H1 (cell line): ENCODE results near the gene STARD13. TPM values are rescaled to one million over a fixed set of nuclear protein-coding genes. Genes with fewer than 3 reads are reported as not detected.
A peak's percentile ranks its signal among the peaks of the same experiment; 100 is the strongest.

Experiments used
- CTCF ChIA-PET: fragments of 300-600 bp; sonication (Branson Sonifier 250); formaldehyde crosslinking; loops from one replicate; lab custom pipeline; 2021; ENCODE audit not compliant: partially characterized antibody; lab: Charles Lee
- POLR2A ChIA-PET: fragments of 300-600 bp; sonication (Branson Sonifier 250); formaldehyde crosslinking; loops from one replicate; lab custom pipeline; 2021; ENCODE audit warnings: inconsistent platforms; ENCODE audit not compliant: partially characterized antibody; lab: Charles Lee
- DNase-seq, 2 experiments: peaks; one replicate each; pipeline versions ENCODE4 v3.0.0 to v3.0.0-alpha.2; 2010 to 2022; ENCODE audit warnings: low spot score in 2 of 2, low read depth in 1 of 2, mixed read lengths in 1 of 2
- FAIRE-seq: peaks from 2 replicates; lab custom pipeline; 2011; peaks lifted over from hg19 to GRCh38; lab: Jason Lieb, UNC
- H2AFZ ChIP-seq: 2 replicates; pipeline ENCODE4 v1.8.1; 2012; ENCODE audit warnings: low read length, inconsistent platforms
- H2AK5ac ChIP-seq: 2 replicates; pipeline ENCODE4 v1.6.1; 2013; ENCODE audit warnings: low read depth, low read length
- H2BK120ac ChIP-seq: replicated peaks from 2 replicates; pipeline ENCODE3; 2013; ENCODE audit warnings: low read depth, low read length, inconsistent platforms
- H2BK12ac ChIP-seq: 2 replicates; pipeline ENCODE4 v1.6.1; 2013; ENCODE audit warnings: low read depth, low read length
- H2BK15ac ChIP-seq: 2 replicates; pipeline ENCODE4 v1.6.1; 2013; ENCODE audit warnings: low read length
- H2BK20ac ChIP-seq: 2 replicates; pipeline ENCODE4 v1.6.1; 2013; ENCODE audit warnings: low read length
- H2BK5ac ChIP-seq: 2 replicates; pipeline ENCODE4 v1.6.1; 2013; ENCODE audit warnings: low read depth, low read length
- H3K14ac ChIP-seq: 2 replicates; pipeline ENCODE4 v1.6.1; 2013; ENCODE audit warnings: inconsistent platforms; ENCODE audit not compliant: insufficient read length
- H3K18ac ChIP-seq: 2 replicates; pipeline ENCODE4 v1.6.1; 2013; ENCODE audit warnings: low read length; ENCODE audit errors: extremely low read depth
- H3K23ac ChIP-seq: 2 replicates; pipeline ENCODE4 v1.6.1; 2013; ENCODE audit warnings: inconsistent platforms; ENCODE audit not compliant: insufficient read length
- H3K23me2 ChIP-seq: 2 replicates; pipeline ENCODE4 v1.6.1; 2013; ENCODE audit warnings: low read depth, low read length
- H3K27ac ChIP-seq: 2 replicates; pipeline ENCODE4 v1.6.1; 2011; ENCODE audit warnings: low read depth, low read length, inconsistent platforms
- H3K27me3 ChIP-seq, 4 experiments: replicated peaks in 1 of 4; 1 replicate in 1 of 4; 2 replicates in 3 of 4; pipeline versions ENCODE4 v1.6.1 to v1.8.1; 2011 to 2013; ENCODE audit warnings: low read length in 3 of 4, mild to moderate bottlenecking in 3 of 4, inconsistent platforms in 2 of 4, mixed read lengths in 2 of 4, moderate library complexity in 1 of 4; ENCODE audit not compliant: control insufficient read depth in 3 of 4, insufficient read depth in 3 of 4; ENCODE audit errors: extremely low read depth in 1 of 4
- H3K36me3 ChIP-seq, 4 experiments: 2 replicates each; pipeline versions ENCODE4 v1.6.1 to v1.8.1; 2011 to 2013; ENCODE audit warnings: mild to moderate bottlenecking in 4 of 4, low read length in 3 of 4, moderate library complexity in 2 of 4, control low read depth in 1 of 4, inconsistent platforms in 1 of 4; ENCODE audit not compliant: insufficient read depth in 4 of 4, control insufficient read depth in 2 of 4
- H3K4ac ChIP-seq: replicated peaks from 2 replicates; pipeline ENCODE3; 2013; ENCODE audit warnings: low read length, low read depth, mixed read lengths, inconsistent platforms; ENCODE audit not compliant: insufficient read length
- H3K4me1 ChIP-seq, 4 experiments: replicated peaks in 1 of 4; 1 replicate in 1 of 4; 2 replicates in 3 of 4; pipeline versions ENCODE4 v1.6.1 to v1.8.1; 2011 to 2013; ENCODE audit warnings: low read length in 3 of 4, inconsistent platforms in 2 of 4, mixed read lengths in 1 of 4; ENCODE audit not compliant: insufficient read depth in 4 of 4, control insufficient read depth in 3 of 4
- H3K4me2 ChIP-seq, 2 experiments: 2 replicates each; pipeline versions ENCODE4 v1.6.1 to v1.8.1; 2011 to 2013; ENCODE audit warnings: low read depth in 2 of 2, low read length in 2 of 2, control low read depth in 1 of 2, inconsistent platforms in 1 of 2, mild to moderate bottlenecking in 1 of 2; ENCODE audit not compliant: insufficient read depth in 1 of 2
- H3K4me3 ChIP-seq, 4 experiments: fragments of 200-600, 300-600 bp in 1 of 4; sonication (generic), shearing (Covaris generic), sonication (Bioruptor Twin) in 1 of 4; 2 replicates each; pipeline versions ENCODE4 v1.5.1 to v1.8.1; 2011 to 2016; ENCODE audit warnings: low read length in 4 of 4, low read depth in 3 of 4, control low read depth in 2 of 4, inconsistent platforms in 2 of 4, mild to moderate bottlenecking in 2 of 4, mixed read lengths in 1 of 4, moderate library complexity in 1 of 4; ENCODE audit not compliant: insufficient read depth in 2 of 4; ENCODE audit errors: extremely low read depth in 1 of 4
- H3K56ac ChIP-seq: replicated peaks from 2 replicates; pipeline ENCODE3; 2013; ENCODE audit warnings: low read depth, mild to moderate bottlenecking, mixed read lengths, low read length, inconsistent platforms; ENCODE audit not compliant: insufficient read length
- H3K79me1 ChIP-seq: 2 replicates; pipeline ENCODE4 v1.6.1; 2013; ENCODE audit warnings: low read depth, low read length, control low read depth
- H3K79me2 ChIP-seq, 2 experiments: 2 replicates each; pipeline versions ENCODE4 v1.6.1 to v1.8.1; 2012 to 2013; ENCODE audit warnings: low read length in 2 of 2, mild to moderate bottlenecking in 2 of 2, inconsistent platforms in 1 of 2; ENCODE audit not compliant: insufficient read depth in 2 of 2, control insufficient read depth in 1 of 2
- H3K9ac ChIP-seq, 4 experiments: replicated peaks in 1 of 4; 1 replicate in 1 of 4; 2 replicates in 3 of 4; pipeline versions ENCODE4 v1.6.1 to v1.8.1; 2011 to 2013; ENCODE audit warnings: low read depth in 3 of 4, low read length in 3 of 4, control low read depth in 2 of 4, mild to moderate bottlenecking in 2 of 4, moderate library complexity in 2 of 4, inconsistent platforms in 1 of 4; ENCODE audit errors: extremely low read depth in 1 of 4
- H3K9me3 ChIP-seq, 2 experiments: 2 replicates each; pipeline versions ENCODE4 v1.6.1 to v1.8.1; 2012 to 2013; ENCODE audit warnings: mild to moderate bottlenecking in 2 of 2, moderate library complexity in 2 of 2, control low read depth in 1 of 2, inconsistent platforms in 1 of 2, low read depth in 1 of 2, low read length in 1 of 2, mixed read lengths in 1 of 2; ENCODE audit not compliant: insufficient read depth in 2 of 2
- H4K20me1 ChIP-seq, 2 experiments: replicated peaks in 1 of 2; 2 replicates each; pipeline versions ENCODE3 to v1.8.1; 2011 to 2013; ENCODE audit warnings: inconsistent platforms in 2 of 2, low read length in 2 of 2, mild to moderate bottlenecking in 1 of 2; ENCODE audit not compliant: insufficient read depth in 2 of 2, control insufficient read depth in 1 of 2
- H4K5ac ChIP-seq: 2 replicates; pipeline ENCODE4 v1.6.1; 2013; ENCODE audit warnings: low read length, low read depth, mixed read lengths, inconsistent platforms; ENCODE audit not compliant: insufficient read length
- H4K8ac ChIP-seq: 2 replicates; pipeline ENCODE4 v1.8.0; 2013; ENCODE audit warnings: mild to moderate bottlenecking, moderate library complexity, low read length, inconsistent platforms; ENCODE audit not compliant: insufficient read depth; ENCODE audit errors: extremely low read depth
- H4K91ac ChIP-seq: replicated peaks from 2 replicates; pipeline ENCODE3; 2013; ENCODE audit warnings: low read length, mixed read lengths, inconsistent platforms; ENCODE audit not compliant: insufficient read length
- EGR1 ChIP-seq: IDR thresholded peaks from 2 replicates; pipeline ENCODE4 v1.6.1; 2011; ENCODE audit warnings: low read depth, low read length, borderline replicate concordance
- HDAC2 ChIP-seq, 2 experiments: fragments of 300-600 bp in 1 of 2; sonication (generic) in 1 of 2; IDR thresholded peaks; 2 replicates each; pipeline ENCODE4 v1.6.1; 2011 to 2012; ENCODE audit warnings: low read depth in 2 of 2, low read length in 2 of 2, mild to moderate bottlenecking in 2 of 2, moderate library complexity in 2 of 2, borderline replicate concordance in 1 of 2, inconsistent platforms in 1 of 2
- MAFK ChIP-seq: IDR thresholded peaks from 2 replicates; pipeline ENCODE4 v1.6.1; 2012; ENCODE audit warnings: low read depth, mild to moderate bottlenecking, improper control_type of control experiment, low read length
- SIX5 ChIP-seq: IDR thresholded peaks from 2 replicates; pipeline ENCODE4 v1.6.1; 2011; ENCODE audit warnings: mild to moderate bottlenecking, low read depth, low read length
- WGBS, 2 experiments: shearing (Covaris generic) in 1 of 2; methylation state at CpG; one replicate each; pipeline versions ENCODE4 v1.1.6 to v1.1.7; 2013 to 2015; ENCODE audit warnings: low lambda C conversion rate in 2 of 2, mixed read lengths in 2 of 2, inconsistent platforms in 1 of 2, low coverage in 1 of 2, missing lambda C conversion rate in 1 of 2; ENCODE audit not compliant: insufficient replicate concordance in 2 of 2, insufficient coverage in 1 of 2, insufficient read length in 1 of 2; ENCODE audit errors: extremely low coverage in 1 of 2, missing lambda C conversion rate in 1 of 2; 5-methylcytosine and 5-hydroxymethylcytosine counted together
- polyA plus RNA-seq, 7 experiments: library from polyadenylated mRNA; depleted of rRNA in 3 of 7; stranded (reverse) in 5 of 7; unstranded in 2 of 7; fragments of >200 nt in 5 of 7; fragments of 200-250 nt in 2 of 7; gene quantifications; 1 replicate in 5 of 7; 2 replicates in 1 of 7; 4 replicates in 1 of 7; pipeline versions ENCODE4 v1.2.1 to v1.2.3, GENCODE V29; 2011 to 2013; ENCODE audit warnings: missing spikeins in 2 of 7, mixed read lengths in 2 of 7
- total RNA-seq: library from RNA; stranded (reverse); fragmentation: NEBNext Ultra II Directional; extraction: Animal tissue kit (Norgen Biotek cat#: 25700); gene quantifications from 2 replicates; pipeline ENCODE4 v1.2.1, GENCODE V29; 2021

The STARD13 gene
- total and polyA plus RNA-seq, 2 of the 8 experiments (the other 6 are each of a cell fraction or from before 2014, with no cell fraction given): 0.82 to 2.9 TPM

DNA sequence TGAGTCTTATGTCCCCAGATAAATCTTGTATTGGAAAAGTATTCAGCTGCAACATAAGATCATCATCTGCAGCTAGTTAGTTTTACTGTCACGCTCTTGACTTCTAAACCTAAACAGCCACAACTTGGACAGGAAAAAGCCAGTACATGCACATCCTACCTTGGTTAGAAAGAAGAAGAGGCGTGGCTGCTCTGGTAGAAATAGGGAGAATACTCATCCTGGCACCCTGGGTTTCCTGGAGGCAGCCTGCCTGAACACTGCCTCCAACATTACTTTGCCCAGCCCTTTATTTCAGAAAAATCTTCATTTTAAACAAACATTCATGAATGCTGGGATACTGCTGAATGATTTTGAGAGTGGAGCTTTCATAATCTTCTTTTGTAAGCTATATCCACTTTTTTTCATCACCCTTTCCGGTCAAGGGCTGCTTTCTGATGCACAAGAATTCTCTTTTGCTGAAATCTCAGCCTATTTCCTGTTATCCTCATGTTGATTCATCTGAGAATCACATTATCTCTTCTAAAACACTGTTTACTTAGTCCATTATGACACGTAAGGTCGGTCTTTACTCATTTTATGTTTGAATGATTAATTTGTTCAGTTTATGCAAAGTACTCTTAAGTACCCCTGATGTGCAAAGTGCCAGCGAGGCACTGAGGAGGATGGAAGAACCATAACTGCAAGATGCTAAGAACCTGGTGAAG is 55.2 kb downstream of the STARD13 start:
- no peaks in the 10 kb centered on the region for H3K27me3 ChIP-seq
- no peak for FAIRE-seq
- H3K23ac ChIP-seq: no peak overlapping the region
- no peak for DNase-seq
- no peak overlapping the region for H4K91ac ChIP-seq
- no peaks in the 10 kb centered on the region for H4K20me1 ChIP-seq
- no peaks in the 10 kb centered on the region for H3K23me2 ChIP-seq
- H3K56ac ChIP-seq: no peak overlapping the region
- ChIA-PET CTCF (interaction anchor here (0.8 to 1.6 kb wide), 6 partner anchors 10 to 258 kb away, joined by 3 to 8 read pairs (median 4); no protein-coding TSS in a partner anchor), POLR2A (interaction anchor here (0.9 kb wide), 1 partner anchor 11 kb away, joined by 3 read pairs; no protein-coding TSS in a partner anchor)
- H3K4ac ChIP-seq: no peak overlapping the region
- 0 out of 2 replicates have a peak overlapping the region, but pooled peaks have one; percentile 19 for H2BK12ac ChIP-seq
- no peak overlapping the region for H2BK20ac ChIP-seq
- H3K79me2 ChIP-seq: no peaks in the 10 kb centered on the region
- no peak overlapping the region for H3K14ac ChIP-seq
- H2BK5ac ChIP-seq: no peak overlapping the region
- H2BK120ac ChIP-seq: no peak overlapping the region
- no peaks in the 10 kb centered on the region for H3K9me3 ChIP-seq
- no peak overlapping the region for H3K18ac ChIP-seq
- H3K9ac ChIP-seq: no peak overlapping the region
- no peak overlapping the region for H3K27ac ChIP-seq
- H3K4me2 ChIP-seq: no peak overlapping the region
- no peaks in the 10 kb centered on the region for H3K36me3 ChIP-seq
- H4K8ac ChIP-seq: no peak overlapping the region
- H2AK5ac ChIP-seq: 0 out of 2 replicates have a peak overlapping the region, but pooled peaks have one; percentile 41
- peaks cover 0 to 11% (median 3%) of the 10 kb centered on the region in 4 experiments; a peak in 4 of 7 replicates for H3K4me1 ChIP-seq
- 0 out of 2 replicates have a peak overlapping the region, but pooled peaks have one; percentile 29 for H2BK15ac ChIP-seq
- no peak overlapping the region for H4K5ac ChIP-seq
- H2AFZ ChIP-seq: no peak overlapping the region
- H3K4me3 ChIP-seq: no peak overlapping the region
- WGBS, 2 experiments: 89% methylated on average over 6 of the region's 6 CpGs; no CpG with 5 or more reads in 1 of the 2 experiments
- no peaks in the 10 kb centered on the region for H3K79me1 ChIP-seq
- TF ChIP-seq EGR1: no peak
- TF ChIP-seq MAFK: no peak
- TF ChIP-seq SIX5: no peak
- TF ChIP-seq HDAC2 (IDR thresholded peaks at IDR 0.05; ENCODE audit: borderline replicate concordance in 1 of 2, low read depth in 2 of 2, low read length in 2 of 2): no peak
